ENCODE results near the gene LVRN.
"Not testable (repeated sequence)": the region's sequence is repeated elsewhere in the genome, so short reads cannot be mapped to it uniquely, and the experiment has no call there.

DNA sequence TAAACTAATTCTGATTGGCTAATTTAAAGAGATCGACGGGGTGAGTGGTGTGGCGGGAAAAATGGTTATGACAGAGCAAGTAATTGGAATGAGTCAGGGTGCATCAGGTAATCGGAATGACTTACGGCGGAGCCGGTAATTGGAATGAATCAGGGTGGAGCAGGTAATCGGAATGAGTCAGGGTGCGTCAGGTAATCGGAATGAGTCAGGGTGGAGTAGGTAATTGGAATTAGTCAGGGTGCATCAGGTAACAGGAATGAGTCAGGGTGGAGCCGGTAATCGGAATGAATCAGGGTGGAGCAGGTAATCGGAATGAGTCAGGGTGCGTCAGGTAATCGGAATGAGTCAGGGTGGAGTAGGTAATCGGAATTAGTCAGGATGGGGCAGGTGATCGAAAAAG is 32.1 kb upstream of the LVRN start:
- TF ChIP-seq, protein P1, sequence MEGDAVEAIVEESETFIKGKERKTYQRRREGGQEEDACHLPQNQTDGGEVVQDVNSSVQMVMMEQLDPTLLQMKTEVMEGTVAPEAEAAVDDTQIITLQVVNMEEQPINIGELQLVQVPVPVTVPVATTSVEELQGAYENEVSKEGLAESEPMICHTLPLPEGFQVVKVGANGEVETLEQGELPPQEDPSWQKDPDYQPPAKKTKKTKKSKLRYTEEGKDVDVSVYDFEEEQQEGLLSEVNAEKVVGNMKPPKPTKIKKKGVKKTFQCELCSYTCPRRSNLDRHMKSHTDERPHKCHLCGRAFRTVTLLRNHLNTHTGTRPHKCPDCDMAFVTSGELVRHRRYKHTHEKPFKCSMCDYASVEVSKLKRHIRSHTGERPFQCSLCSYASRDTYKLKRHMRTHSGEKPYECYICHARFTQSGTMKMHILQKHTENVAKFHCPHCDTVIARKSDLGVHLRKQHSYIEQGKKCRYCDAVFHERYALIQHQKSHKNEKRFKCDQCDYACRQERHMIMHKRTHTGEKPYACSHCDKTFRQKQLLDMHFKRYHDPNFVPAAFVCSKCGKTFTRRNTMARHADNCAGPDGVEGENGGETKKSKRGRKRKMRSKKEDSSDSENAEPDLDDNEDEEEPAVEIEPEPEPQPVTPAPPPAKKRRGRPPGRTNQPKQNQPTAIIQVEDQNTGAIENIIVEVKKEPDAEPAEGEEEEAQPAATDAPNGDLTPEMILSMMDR (IDR thresholded peaks at IDR 0.05 in 8 of 11, conservative IDR thresholded peaks at IDR 0.05 in 3 of 11): not testable (repeated sequence)
- TF ChIP-seq POLR2AphosphoS5 (IDR thresholded peaks at IDR 0.05): not testable (repeated sequence)

All from spleen (tissue), 7 donors.